Measurements from ENCODE around the gene HOXA4. TPM values are rescaled to one million over a fixed set of nuclear protein-coding genes. Genes with fewer than 3 reads are reported as not detected.

The HOXA4 gene
- total and polyA plus RNA-seq, 10 of the 15 experiments (the other 5 are each of a cell fraction or from before 2014, with no cell fraction given) = 0.07 TPM; not detected in 9

DNA sequence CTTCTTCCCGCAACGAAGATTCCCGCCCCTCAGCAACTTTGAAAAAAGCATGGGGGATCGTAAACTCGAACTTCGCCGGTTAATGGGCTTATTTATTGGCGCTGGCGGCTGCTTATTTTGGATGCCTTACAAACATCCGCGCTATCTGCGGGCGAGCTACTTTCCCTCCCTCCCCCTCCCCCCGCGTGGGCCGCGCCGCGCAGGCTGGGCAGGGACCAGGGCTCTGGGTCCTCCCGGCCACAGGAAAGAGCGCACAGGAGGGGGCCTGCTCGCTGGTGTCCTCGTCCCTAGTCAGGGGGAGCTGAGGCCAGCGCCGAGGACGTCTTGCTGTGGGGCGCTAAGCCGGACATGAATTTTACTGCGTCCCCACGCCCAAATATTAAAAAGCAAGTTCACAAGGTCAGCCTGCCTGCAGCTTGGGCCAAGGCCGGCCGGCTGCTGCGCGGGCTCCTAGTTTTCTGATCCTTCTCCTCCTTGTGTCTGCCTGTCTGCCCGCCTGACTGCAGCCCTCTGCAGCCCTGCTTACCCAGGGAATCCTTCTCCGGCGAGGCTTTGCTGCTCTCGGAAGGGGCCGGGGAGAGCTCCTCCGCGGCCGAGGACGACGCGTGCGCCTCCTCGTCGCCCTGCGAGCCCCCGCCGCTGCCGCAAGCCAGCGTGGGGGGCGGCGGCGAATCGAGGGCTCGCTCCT is 42.4 kb upstream of the HOXA4 start (continued):
- TF ChIP-seq, protein P1, sequence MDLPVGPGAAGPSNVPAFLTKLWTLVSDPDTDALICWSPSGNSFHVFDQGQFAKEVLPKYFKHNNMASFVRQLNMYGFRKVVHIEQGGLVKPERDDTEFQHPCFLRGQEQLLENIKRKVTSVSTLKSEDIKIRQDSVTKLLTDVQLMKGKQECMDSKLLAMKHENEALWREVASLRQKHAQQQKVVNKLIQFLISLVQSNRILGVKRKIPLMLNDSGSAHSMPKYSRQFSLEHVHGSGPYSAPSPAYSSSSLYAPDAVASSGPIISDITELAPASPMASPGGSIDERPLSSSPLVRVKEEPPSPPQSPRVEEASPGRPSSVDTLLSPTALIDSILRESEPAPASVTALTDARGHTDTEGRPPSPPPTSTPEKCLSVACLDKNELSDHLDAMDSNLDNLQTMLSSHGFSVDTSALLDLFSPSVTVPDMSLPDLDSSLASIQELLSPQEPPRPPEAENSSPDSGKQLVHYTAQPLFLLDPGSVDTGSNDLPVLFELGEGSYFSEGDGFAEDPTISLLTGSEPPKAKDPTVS (IDR thresholded peaks at IDR 0.05; ENCODE audit: low read depth, low read length) = no peak
- no peak for TF ChIP-seq RAD21 (IDR thresholded peaks at IDR 0.05; ENCODE audit: insufficient read depth, low read depth, low read length)
- TF ChIP-seq TBL1XR1 (IDR thresholded peaks at IDR 0.05; ENCODE audit: low read depth, low read length) = no peak

DNA sequence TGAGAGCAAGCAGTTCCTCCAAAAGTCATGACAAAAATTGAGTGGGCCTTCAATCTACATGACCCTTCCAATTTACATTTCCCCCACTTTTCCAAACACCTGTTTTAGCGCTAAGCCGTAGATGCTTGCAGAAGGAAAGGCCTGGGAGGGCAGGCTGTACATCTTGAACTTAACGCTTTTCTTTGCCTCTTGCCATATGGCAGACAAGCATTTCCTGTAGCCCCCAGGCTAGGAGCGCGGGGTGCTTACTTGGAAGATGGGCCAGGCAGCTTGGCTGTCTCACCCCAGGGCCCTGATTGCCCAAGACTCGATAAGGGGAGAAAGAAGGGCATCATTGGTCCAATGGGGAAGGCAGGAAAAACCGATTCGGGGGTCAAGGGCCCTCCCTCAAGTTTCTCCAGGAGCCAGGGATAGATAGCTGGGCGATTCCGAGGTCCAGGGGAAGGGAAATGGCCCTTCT is 41.8 kb upstream of the HOXA4 start:
- Histone ChIP-seq H2AFZ (ENCODE audit: control insufficient read depth, low read depth, low read length) (no peak overlapping the region), H4K20me1 (ENCODE audit: control insufficient read depth, insufficient read depth) (no peaks in the 10 kb centered on the region), H3K79me2 (ENCODE audit: control insufficient read depth, insufficient read depth, low read length) (no peaks in the 10 kb centered on the region), H3K4me3 (no peak overlapping the region), H3K4me2 (ENCODE audit: control insufficient read depth, insufficient read depth) (no peak overlapping the region), H3K36me3 (ENCODE audit: control insufficient read depth in 2 of 2, insufficient read depth in 2 of 2, low read length in 1 of 2) (no peaks in the 10 kb centered on the region; a peak in 1 of 4 replicates), H3K27me3 (replicated peaks in 1 of 2; ENCODE audit: control insufficient read depth in 2 of 2, insufficient read depth in 2 of 2, low read length in 1 of 2) (peaks cover 24 to 29% of the 10 kb centered on the region in 2 experiments), H3K27ac (ENCODE audit: control insufficient read depth, insufficient read depth) (no peak overlapping the region), H3K9me3 (replicated peaks; ENCODE audit: control insufficient read depth, insufficient read depth, low read length) (no peaks in the 10 kb centered on the region; the same call in 2 of the 3 replicates), H3K9ac (ENCODE audit: control insufficient read depth, insufficient read depth, low read length) (no peak overlapping the region), H3K4me1 (ENCODE audit: control insufficient read depth, insufficient read depth, low read length) (no peaks in the 10 kb centered on the region)
- WGBS (ENCODE audit: insufficient coverage, insufficient replicate concordance, low lambda C conversion rate, missing lambda C conversion rate) = 38% methylated on average over 10 of the region's 10 CpGs
- intact Hi-C loops (cut with micrococcal nuclease; ENCODE audit: unreplicated experiment) (no loop called here), in situ Hi-C loops (cut with MboI) (loop anchor here (25.0 kb wide), 1 partner anchor 1085 kb away; no protein-coding TSS in a partner anchor)
- FAIRE-seq = no peak
- RAD21 ChIA-PET (ENCODE audit: unreplicated experiment) = no interaction called here
- no peak for DNase-seq (ENCODE audit: low read depth, low spot score)
- no peak for ATAC-seq
- CTCF ChIA-PET = no interaction called here
- SMC1A ChIA-PET (ENCODE audit: uncharacterized antibody, unreplicated experiment) = no interaction called here
- no TSS peak for BruUV-seq (replicated peaks)
- POLR2A ChIA-PET = no interaction called here
- no peak for TF ChIP-seq JUNB (IDR thresholded peaks at IDR 0.05)
- TF ChIP-seq, protein P2, sequence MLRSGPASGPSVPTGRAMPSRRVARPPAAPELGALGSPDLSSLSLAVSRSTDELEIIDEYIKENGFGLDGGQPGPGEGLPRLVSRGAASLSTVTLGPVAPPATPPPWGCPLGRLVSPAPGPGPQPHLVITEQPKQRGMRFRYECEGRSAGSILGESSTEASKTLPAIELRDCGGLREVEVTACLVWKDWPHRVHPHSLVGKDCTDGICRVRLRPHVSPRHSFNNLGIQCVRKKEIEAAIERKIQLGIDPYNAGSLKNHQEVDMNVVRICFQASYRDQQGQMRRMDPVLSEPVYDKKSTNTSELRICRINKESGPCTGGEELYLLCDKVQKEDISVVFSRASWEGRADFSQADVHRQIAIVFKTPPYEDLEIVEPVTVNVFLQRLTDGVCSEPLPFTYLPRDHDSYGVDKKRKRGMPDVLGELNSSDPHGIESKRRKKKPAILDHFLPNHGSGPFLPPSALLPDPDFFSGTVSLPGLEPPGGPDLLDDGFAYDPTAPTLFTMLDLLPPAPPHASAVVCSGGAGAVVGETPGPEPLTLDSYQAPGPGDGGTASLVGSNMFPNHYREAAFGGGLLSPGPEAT (IDR thresholded peaks at IDR 0.05; ENCODE audit: low read depth) = no peak
- no peak for TF ChIP-seq SMAD5 (IDR thresholded peaks at IDR 0.05; ENCODE audit: low read depth)
- TF ChIP-seq NFXL1 (IDR thresholded peaks at IDR 0.05; ENCODE audit: borderline replicate concordance) = no peak
- TF ChIP-seq EED (IDR thresholded peaks at IDR 0.05; ENCODE audit: low read depth) = no peak
- TF ChIP-seq MXI1 (IDR thresholded peaks at IDR 0.05; ENCODE audit: low read depth, low read length) = no peak
- no peak for TF ChIP-seq ZSCAN29 (IDR thresholded peaks at IDR 0.05)
